ENCODE data around the gene BMP7.

- TF ChIP-seq ATF4 (CRISPR knock-in tag; IDR thresholded peaks at IDR 0.05) (no peak), RBM14 (IDR thresholded peaks at IDR 0.05; ENCODE audit: borderline replicate concordance, insufficient read depth, low read depth, low read length) (no peak), POLR2AphosphoS5 (IDR thresholded peaks at IDR 0.05; ENCODE audit: control insufficient read depth, insufficient read depth, low read depth, low read length) (no peak)
Measured at GRCh38 chr20:57173041-57173440, 93.4 kb downstream of the BMP7 start.

Measured in K562 (cell line).